ENCODE results near the gene PLSCR4.

DNA sequence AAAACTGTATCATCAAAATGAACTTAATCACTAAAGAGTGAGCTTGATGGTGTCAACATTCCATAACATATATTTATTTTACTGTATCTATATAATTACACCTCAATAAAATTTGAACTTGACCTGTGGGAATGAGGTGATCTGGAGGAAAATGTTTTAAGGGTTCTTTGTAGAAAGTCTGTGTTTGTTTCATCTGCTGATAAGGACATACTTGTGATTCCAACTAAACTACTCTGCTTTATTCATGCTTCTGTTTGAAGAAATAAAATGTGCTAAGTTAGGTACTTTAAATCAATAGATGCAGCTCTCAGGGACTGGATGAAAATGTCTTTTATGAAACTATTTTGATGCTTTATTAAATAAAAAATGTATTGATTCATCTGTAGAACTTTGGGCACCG is 78.3 kb downstream of the PLSCR4 start:
- TF ChIP-seq ZNF785 (CRISPR knock-in tag; IDR thresholded peaks at IDR 0.05) (no peak), RAD21 (CRISPR knock-in tag; conservative IDR thresholded peaks at IDR 0.05 in 1 of 2, IDR thresholded peaks at IDR 0.05 in 1 of 2) (no peak)
- TF ChIP-seq, protein P1, sequence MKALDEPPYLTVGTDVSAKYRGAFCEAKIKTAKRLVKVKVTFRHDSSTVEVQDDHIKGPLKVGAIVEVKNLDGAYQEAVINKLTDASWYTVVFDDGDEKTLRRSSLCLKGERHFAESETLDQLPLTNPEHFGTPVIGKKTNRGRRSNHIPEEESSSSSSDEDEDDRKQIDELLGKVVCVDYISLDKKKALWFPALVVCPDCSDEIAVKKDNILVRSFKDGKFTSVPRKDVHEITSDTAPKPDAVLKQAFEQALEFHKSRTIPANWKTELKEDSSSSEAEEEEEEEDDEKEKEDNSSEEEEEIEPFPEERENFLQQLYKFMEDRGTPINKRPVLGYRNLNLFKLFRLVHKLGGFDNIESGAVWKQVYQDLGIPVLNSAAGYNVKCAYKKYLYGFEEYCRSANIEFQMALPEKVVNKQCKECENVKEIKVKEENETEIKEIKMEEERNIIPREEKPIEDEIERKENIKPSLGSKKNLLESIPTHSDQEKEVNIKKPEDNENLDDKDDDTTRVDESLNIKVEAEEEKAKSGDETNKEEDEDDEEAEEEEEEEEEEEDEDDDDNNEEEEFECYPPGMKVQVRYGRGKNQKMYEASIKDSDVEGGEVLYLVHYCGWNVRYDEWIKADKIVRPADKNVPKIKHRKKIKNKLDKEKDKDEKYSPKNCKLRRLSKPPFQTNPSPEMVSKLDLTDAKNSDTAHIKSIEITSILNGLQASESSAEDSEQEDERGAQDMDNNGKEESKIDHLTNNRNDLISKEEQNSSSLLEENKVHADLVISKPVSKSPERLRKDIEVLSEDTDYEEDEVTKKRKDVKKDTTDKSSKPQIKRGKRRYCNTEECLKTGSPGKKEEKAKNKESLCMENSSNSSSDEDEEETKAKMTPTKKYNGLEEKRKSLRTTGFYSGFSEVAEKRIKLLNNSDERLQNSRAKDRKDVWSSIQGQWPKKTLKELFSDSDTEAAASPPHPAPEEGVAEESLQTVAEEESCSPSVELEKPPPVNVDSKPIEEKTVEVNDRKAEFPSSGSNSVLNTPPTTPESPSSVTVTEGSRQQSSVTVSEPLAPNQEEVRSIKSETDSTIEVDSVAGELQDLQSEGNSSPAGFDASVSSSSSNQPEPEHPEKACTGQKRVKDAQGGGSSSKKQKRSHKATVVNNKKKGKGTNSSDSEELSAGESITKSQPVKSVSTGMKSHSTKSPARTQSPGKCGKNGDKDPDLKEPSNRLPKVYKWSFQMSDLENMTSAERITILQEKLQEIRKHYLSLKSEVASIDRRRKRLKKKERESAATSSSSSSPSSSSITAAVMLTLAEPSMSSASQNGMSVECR (CRISPR knock-in tag; IDR thresholded peaks at IDR 0.05): no peak
